Activated naive CD4-positive, alpha-beta T cell treated with anti-CD3 and anti-CD28 coated beads for 36 hours (primary cell): Measurements from ENCODE around the gene SRGN. TPM values are rescaled to one million over a fixed set of nuclear protein-coding genes. Genes with fewer than 3 reads are reported as not detected.

Source experiments
- CTCF ChIA-PET: fragments of 350-600 bp; sonication (Branson Sonifier 250); formaldehyde crosslinking; loops from one replicate; lab custom pipeline; 2021; ENCODE audit warnings: antibody characterized with exemption; lab: Charles Lee
- DNase-seq: peaks from one replicate; pipeline ENCODE4 v3.0.0-alpha.2; 2020
- H3K27ac Mint-ChIP-seq: one replicate; pipeline ENCODE4 v1.8.0; 2021; ENCODE audit warnings: mild to moderate bottlenecking, mixed read lengths
- H3K27me3 Mint-ChIP-seq: one replicate; pipeline ENCODE4 v1.8.0; 2021; ENCODE audit warnings: low read depth, mixed read lengths
- H3K36me3 Mint-ChIP-seq: one replicate; pipeline ENCODE4 v1.8.0; 2021; ENCODE audit warnings: low read depth, mixed read lengths
- H3K4me1 Mint-ChIP-seq: one replicate; pipeline ENCODE4 v1.8.0; 2021; ENCODE audit warnings: low read depth, mixed read lengths
- H3K4me3 Mint-ChIP-seq: one replicate; pipeline ENCODE4 v1.8.0; 2021; ENCODE audit warnings: mild to moderate bottlenecking, moderate library complexity, mixed read lengths
- H3K9me3 Mint-ChIP-seq: one replicate; pipeline ENCODE4 v1.8.0; 2021; ENCODE audit warnings: mixed read lengths
- intact Hi-C: fragments of 100-400 bp; cut with micrococcal nuclease; formaldehyde crosslinking; loops from one replicate; pipeline ENCODE4 v1.15.1; 2023
- total RNA-seq, 2 experiments: library from RNA; stranded (reverse); gene quantifications; one replicate each; pipeline ENCODE4 v1.2.3, GENCODE V29; 2021

The SRGN gene
- total RNA-seq, 2 experiments from 2014 or later: 197 to 198 TPM

- Mint-ChIP-seq H3K27me3 (no peaks in the 10 kb centered on the region), H3K4me3 (no peak overlapping the region), H3K9me3 (no peaks in the 10 kb centered on the region), H3K36me3 (no peaks in the 10 kb centered on the region), H3K27ac (no peak overlapping the region), H3K4me1 (no peaks in the 10 kb centered on the region)
- intact Hi-C loops: no loop called here
- CTCF ChIA-PET: interaction anchor here (1.7 kb wide), 1 partner anchor 73 kb away, joined by 5 read pairs; no protein-coding TSS in a partner anchor
- DNase-seq: no peak
Observed at GRCh38 chr10:69078311-69078710, 9.6 kb upstream of the SRGN start.

- CTCF ChIA-PET: interaction anchor here (0.7 kb wide), 2 partner anchors 9 to 78 kb away, joined by 3 to 4 read pairs; no protein-coding TSS in a partner anchor
- intact Hi-C loops: no loop called here
- no peak overlapping the region for H3K4me3 Mint-ChIP-seq
- no peak overlapping the region for H3K27ac Mint-ChIP-seq
- no peaks in the 10 kb centered on the region for H3K36me3 Mint-ChIP-seq
- peaks cover 3% of the 10 kb centered on the region for H3K4me1 Mint-ChIP-seq
- no peak for DNase-seq
- H3K9me3 Mint-ChIP-seq: no peaks in the 10 kb centered on the region
- no peaks in the 10 kb centered on the region for H3K27me3 Mint-ChIP-seq
Observed at GRCh38 chr10:69080226-69080625, 7.7 kb upstream of the SRGN start.

GRCh38 chr10:69086001-69086509 is 1.8 kb upstream of the SRGN start:
- Mint-ChIP-seq H3K27ac (peak overlapping the region; percentile 99), H3K4me3 (peak overlapping the region; percentile 75), H3K4me1 (peaks cover 45% of the 10 kb centered on the region), H3K27me3 (no peaks in the 10 kb centered on the region), H3K9me3 (no peaks in the 10 kb centered on the region), H3K36me3 (peaks cover 21% of the 10 kb centered on the region)
- DNase-seq: peak; percentile 17
- intact Hi-C loops: loop anchor here (2.0 kb wide), 2 partner anchors 233 to 1493 kb away; no protein-coding TSS in a partner anchor
- CTCF ChIA-PET: interaction anchor here (1.1 to 1.5 kb wide), 2 partner anchors 20 to 80 kb away, joined by 4 read pairs; no protein-coding TSS in a partner anchor

GRCh38 chr10:69088471-69088769 is 517 bp downstream of the SRGN start:
- Mint-ChIP-seq H3K4me3 (peak overlapping the region; percentile 89), H3K4me1 (peaks cover 65% of the 10 kb centered on the region), H3K9me3 (no peaks in the 10 kb centered on the region), H3K27me3 (no peaks in the 10 kb centered on the region), H3K27ac (peak overlapping the region; percentile 99), H3K36me3 (peaks cover 35% of the 10 kb centered on the region)
- DNase-seq: peak; percentile 26
- intact Hi-C loops: loop anchor here (1.0 to 2.0 kb wide), 3 partner anchors 174 to 756 kb away; partner anchors contain the start of genes HNRNPH3 and PBLD
- CTCF ChIA-PET: interaction anchor here (0.6 to 1.9 kb wide), 4 partner anchors 23 to 151 kb away, joined by 3 to 13 read pairs (median 9); no protein-coding TSS in a partner anchor

- peak overlapping the region; percentile 99 for H3K27ac Mint-ChIP-seq
- intact Hi-C loops: loop anchor here (1.0 to 2.0 kb wide), 4 partner anchors 173 to 756 kb away; partner anchors contain the start of genes DDX50, HNRNPH3 and PBLD
- no peaks in the 10 kb centered on the region for H3K9me3 Mint-ChIP-seq
- H3K27me3 Mint-ChIP-seq: no peaks in the 10 kb centered on the region
- DNase-seq: peak; percentile 61
- peaks cover 37% of the 10 kb centered on the region for H3K36me3 Mint-ChIP-seq
- peaks cover 69% of the 10 kb centered on the region for H3K4me1 Mint-ChIP-seq
- CTCF ChIA-PET: interaction anchor here (0.6 to 1.9 kb wide), 4 partner anchors 23 to 150 kb away, joined by 3 to 10 read pairs (median 5); no protein-coding TSS in a partner anchor
- peak overlapping the region; percentile 89 for H3K4me3 Mint-ChIP-seq
Observed at GRCh38 chr10:69088801-69089501, 1.0 kb downstream of the SRGN start.

- H3K36me3 Mint-ChIP-seq: peaks cover 37% of the 10 kb centered on the region
Observed at GRCh38 chr10:69089638-69090599, 2.0 kb downstream of the SRGN start.

GRCh38 chr10:69090685-69091084 is 2.8 kb downstream of the SRGN start:
- CTCF ChIA-PET: interaction anchor here (0.9 to 7.2 kb wide), 7 partner anchors 10 to 135 kb away, joined by 4 to 143 read pairs (median 5); partner anchors contain the start of gene DDX21
- no peak for DNase-seq

More at GRCh38 chr10:69089638-69090599, 2.0 kb downstream of the SRGN start:
- Mint-ChIP-seq H3K4me1 (peaks cover 70% of the 10 kb centered on the region), H3K9me3 (no peaks in the 10 kb centered on the region), H3K4me3 (peak overlapping the region; percentile 89), H3K27ac (peak overlapping the region; percentile 99), H3K27me3 (no peaks in the 10 kb centered on the region)
- CTCF ChIA-PET: interaction anchor here (0.7 to 7.2 kb wide), 4 partner anchors 24 to 84 kb away, joined by 3 to 143 read pairs (median 5); no protein-coding TSS in a partner anchor
- peak; percentile 95 for DNase-seq
- intact Hi-C loops: loop anchor here (1.0 to 5.0 kb wide), 9 partner anchors 63 to 757 kb away; partner anchors contain the start of genes CCAR1, DDX50, HNRNPH3 and PBLD

GRCh38 chr10:69091143-69091651 is 3.3 kb downstream of the SRGN start:
- H3K9me3 Mint-ChIP-seq: no peaks in the 10 kb centered on the region
- H3K36me3 Mint-ChIP-seq: peaks cover 39% of the 10 kb centered on the region
- H3K4me1 Mint-ChIP-seq: peaks cover 60% of the 10 kb centered on the region
- intact Hi-C loops: loop anchor here (5.0 kb wide), 1 partner anchor 301 kb away; no protein-coding TSS in a partner anchor
- peak overlapping the region; percentile 99 for H3K27ac Mint-ChIP-seq
- CTCF ChIA-PET: interaction anchor here (0.9 to 7.2 kb wide), 9 partner anchors 9 to 136 kb away, joined by 3 to 143 read pairs (median 5); partner anchors contain the start of gene DDX21
- H3K27me3 Mint-ChIP-seq: no peaks in the 10 kb centered on the region
- no peak for DNase-seq
- peak overlapping the region; percentile 89 for H3K4me3 Mint-ChIP-seq

More at GRCh38 chr10:69090685-69091084, 2.8 kb downstream of the SRGN start:
- Mint-ChIP-seq H3K27me3 (no peaks in the 10 kb centered on the region), H3K4me1 (peaks cover 65% of the 10 kb centered on the region), H3K27ac (peak overlapping the region; percentile 99), H3K9me3 (no peaks in the 10 kb centered on the region), H3K36me3 (peaks cover 39% of the 10 kb centered on the region), H3K4me3 (peak overlapping the region; percentile 89)
- intact Hi-C loops: loop anchor here (1.0 to 5.0 kb wide), 6 partner anchors 63 to 369 kb away; partner anchors contain the start of gene CCAR1

GRCh38 chr10:69092959-69093850 is 5.3 kb downstream of the SRGN start:
- H3K9me3 Mint-ChIP-seq: no peaks in the 10 kb centered on the region
- CTCF ChIA-PET: interaction anchor here (0.6 to 7.2 kb wide), 33 partner anchors 12 to 1195 kb away, joined by 3 to 143 read pairs (median 4); partner anchors contain the start of gene DDX21
- intact Hi-C loops: loop anchor here (1.0 to 5.0 kb wide), 5 partner anchors 30 to 299 kb away; partner anchors contain the start of genes KIFBP and SUPV3L1
- DNase-seq: peak; percentile 95
- H3K4me1 Mint-ChIP-seq: peaks cover 52% of the 10 kb centered on the region
- H3K36me3 Mint-ChIP-seq: peaks cover 43% of the 10 kb centered on the region
- H3K4me3 Mint-ChIP-seq: peak overlapping the region; percentile 32
- peak overlapping the region; percentile 81 for H3K27ac Mint-ChIP-seq
- H3K27me3 Mint-ChIP-seq: no peaks in the 10 kb centered on the region

GRCh38 chr10:69093933-69094332 is 6.0 kb downstream of the SRGN start:
- no peak for DNase-seq
- H3K27ac Mint-ChIP-seq: no peak overlapping the region
- no peaks in the 10 kb centered on the region for H3K9me3 Mint-ChIP-seq

More at GRCh38 chr10:69093933-69094332, 6.0 kb downstream of the SRGN start:
- H3K36me3 Mint-ChIP-seq: peaks cover 40% of the 10 kb centered on the region
- intact Hi-C loops: loop anchor here (1.0 to 5.0 kb wide), 5 partner anchors 29 to 298 kb away; partner anchors contain the start of genes KIFBP and SUPV3L1
- CTCF ChIA-PET: interaction anchor here (0.6 to 7.2 kb wide), 22 partner anchors 15 to 297 kb away, joined by 3 to 143 read pairs (median 4); partner anchors contain the start of gene DDX21
- H3K4me3 Mint-ChIP-seq: no peak overlapping the region
- no peaks in the 10 kb centered on the region for H3K27me3 Mint-ChIP-seq
- peaks cover 47% of the 10 kb centered on the region for H3K4me1 Mint-ChIP-seq
